HL-60 (cell line): ENCODE results near the gene INPP4B.

Experiments used
- DNase-seq, 2 experiments: peaks; one replicate each; pipeline ENCODE4 v3.0.0-alpha.2; 2010 to 2020; ENCODE audit warnings: low read depth in 1 of 2, low spot score in 1 of 2
- H3K27ac ChIP-seq: fragments of 250-450 bp; sonication (Bioruptor Pico); replicated peaks from 2 replicates; pipeline ENCODE4 v1.5.1; 2020; ENCODE audit warnings: mild to moderate bottlenecking, moderate library complexity
- H3K27me3 ChIP-seq: fragments of 250-450 bp; sonication (Bioruptor Pico); 2 replicates; pipeline ENCODE4 v1.5.1; 2021; ENCODE audit warnings: mild to moderate bottlenecking, moderate library complexity; ENCODE audit not compliant: insufficient read depth, poor library complexity, severe bottlenecking
- H3K4me3 ChIP-seq: replicated peaks from 2 replicates; pipeline ENCODE4 v1.5.1; 2011; ENCODE audit warnings: mild to moderate bottlenecking, control low read depth, low read length; ENCODE audit not compliant: insufficient read depth
- GABPA ChIP-seq: IDR thresholded peaks from 2 replicates; pipeline ENCODE4 v1.6.1; 2012; ENCODE audit warnings: low read depth
- POLR2AphosphoS5 ChIP-seq: IDR thresholded peaks from 2 replicates; pipeline ENCODE4 v1.6.1; 2012; ENCODE audit warnings: low read depth
- REST ChIP-seq: IDR thresholded peaks from 2 replicates; pipeline ENCODE4 v1.6.1; 2012; ENCODE audit warnings: low read depth; ENCODE audit not compliant: insufficient replicate concordance
- SPI1 ChIP-seq: IDR thresholded peaks from 2 replicates; pipeline ENCODE4 v1.6.1; 2012; ENCODE audit warnings: low read depth, mild to moderate bottlenecking, borderline replicate concordance
- TF ChIP-seq, protein P1 (sequence below): IDR thresholded peaks from one replicate; pipeline ENCODE4 v1.5.1; 2011; ENCODE audit warnings: low read length, control low read depth, inconsistent platforms; ENCODE audit not compliant: insufficient read depth

The INPP4B gene

DNA sequence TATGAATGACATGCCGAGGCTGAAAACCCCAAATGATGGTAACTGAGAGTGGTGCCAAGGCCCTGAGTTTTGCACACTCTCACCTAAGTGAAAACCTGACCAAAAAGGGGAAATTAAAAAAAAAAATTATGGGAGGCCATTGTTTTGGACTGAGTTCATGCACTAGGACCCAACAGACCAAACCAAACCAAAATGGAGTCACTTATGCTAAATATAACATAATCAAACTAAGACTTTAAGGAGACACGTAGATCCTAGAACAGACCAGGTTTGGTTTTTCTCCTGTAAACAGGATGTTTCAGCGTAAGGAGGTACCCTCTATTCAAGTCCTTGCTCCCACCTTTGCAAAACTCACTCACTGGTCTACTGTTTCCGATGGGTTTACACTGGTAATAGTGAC lies 453.0 kb downstream of the INPP4B start:
- TF ChIP-seq, protein P1, sequence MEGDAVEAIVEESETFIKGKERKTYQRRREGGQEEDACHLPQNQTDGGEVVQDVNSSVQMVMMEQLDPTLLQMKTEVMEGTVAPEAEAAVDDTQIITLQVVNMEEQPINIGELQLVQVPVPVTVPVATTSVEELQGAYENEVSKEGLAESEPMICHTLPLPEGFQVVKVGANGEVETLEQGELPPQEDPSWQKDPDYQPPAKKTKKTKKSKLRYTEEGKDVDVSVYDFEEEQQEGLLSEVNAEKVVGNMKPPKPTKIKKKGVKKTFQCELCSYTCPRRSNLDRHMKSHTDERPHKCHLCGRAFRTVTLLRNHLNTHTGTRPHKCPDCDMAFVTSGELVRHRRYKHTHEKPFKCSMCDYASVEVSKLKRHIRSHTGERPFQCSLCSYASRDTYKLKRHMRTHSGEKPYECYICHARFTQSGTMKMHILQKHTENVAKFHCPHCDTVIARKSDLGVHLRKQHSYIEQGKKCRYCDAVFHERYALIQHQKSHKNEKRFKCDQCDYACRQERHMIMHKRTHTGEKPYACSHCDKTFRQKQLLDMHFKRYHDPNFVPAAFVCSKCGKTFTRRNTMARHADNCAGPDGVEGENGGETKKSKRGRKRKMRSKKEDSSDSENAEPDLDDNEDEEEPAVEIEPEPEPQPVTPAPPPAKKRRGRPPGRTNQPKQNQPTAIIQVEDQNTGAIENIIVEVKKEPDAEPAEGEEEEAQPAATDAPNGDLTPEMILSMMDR, result no peak
- TF ChIP-seq POLR2AphosphoS5 (no peak), REST (no peak), GABPA (no peak), SPI1 (no peak)
- H3K4me3 ChIP-seq, result no peak overlapping the region
- no peaks in the 10 kb centered on the region for H3K27me3 ChIP-seq
- DNase-seq, result no peak
- no peak overlapping the region for H3K27ac ChIP-seq

DNA sequence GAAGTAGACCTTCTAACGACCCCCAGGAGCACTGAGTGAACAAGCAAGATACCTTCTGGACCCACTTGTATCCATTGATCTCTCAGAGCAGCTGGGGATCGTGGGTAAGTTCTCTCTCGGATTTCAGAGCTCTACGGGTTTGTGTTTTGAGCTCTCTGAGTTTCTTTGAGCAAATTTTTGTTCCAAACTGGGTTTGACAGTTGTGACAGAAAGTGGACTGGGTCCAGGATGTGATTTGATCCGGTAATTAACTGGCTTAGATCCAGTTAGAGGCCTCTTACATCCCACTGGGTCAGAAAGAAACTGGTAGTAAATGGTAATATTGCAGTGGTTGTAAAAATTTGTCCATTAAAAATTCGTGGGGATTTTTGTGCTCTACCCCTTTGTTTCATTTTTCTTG lies 459.2 kb downstream of the INPP4B start:
- TF ChIP-seq GABPA (no peak), REST (no peak), POLR2AphosphoS5 (no peak), SPI1 (no peak)
- TF ChIP-seq, protein P1, result no peak
- H3K27me3 ChIP-seq, result no peaks in the 10 kb centered on the region
- no peak overlapping the region for H3K4me3 ChIP-seq
- no peak overlapping the region for H3K27ac ChIP-seq
- no peak for DNase-seq

GRCh38 chr4:142386449-142386848 lies 459.7 kb downstream of the INPP4B start:
- no peak overlapping the region for H3K4me3 ChIP-seq
- no peak overlapping the region for H3K27ac ChIP-seq
- DNase-seq, result no peak
- no peaks in the 10 kb centered on the region for H3K27me3 ChIP-seq
- TF ChIP-seq SPI1, result no peak
- TF ChIP-seq, protein P1, result no peak
- no peak for TF ChIP-seq REST
- TF ChIP-seq POLR2AphosphoS5, result no peak
- no peak for TF ChIP-seq GABPA
